NB4 (cell line): ENCODE results near the gene ADGRG7.

Source experiments
- MAX ChIP-seq: IDR thresholded peaks from 2 replicates; pipeline ENCODE4 v1.6.1; 2011; ENCODE audit warnings: low read depth, low read length
- MYC ChIP-seq: IDR thresholded peaks from 2 replicates; pipeline ENCODE4 v1.6.1; 2011; ENCODE audit warnings: low read depth, low read length
- POLR2A ChIP-seq: IDR thresholded peaks from 2 replicates; pipeline ENCODE4 v1.6.1; 2011; ENCODE audit warnings: mild to moderate bottlenecking; ENCODE audit not compliant: insufficient read length; ENCODE audit errors: extremely low read depth
- TF ChIP-seq, protein P1 (sequence below): IDR thresholded peaks from one replicate; pipeline ENCODE4 v1.5.1; 2012; ENCODE audit warnings: low read depth, low read length

- TF ChIP-seq, protein P1, sequence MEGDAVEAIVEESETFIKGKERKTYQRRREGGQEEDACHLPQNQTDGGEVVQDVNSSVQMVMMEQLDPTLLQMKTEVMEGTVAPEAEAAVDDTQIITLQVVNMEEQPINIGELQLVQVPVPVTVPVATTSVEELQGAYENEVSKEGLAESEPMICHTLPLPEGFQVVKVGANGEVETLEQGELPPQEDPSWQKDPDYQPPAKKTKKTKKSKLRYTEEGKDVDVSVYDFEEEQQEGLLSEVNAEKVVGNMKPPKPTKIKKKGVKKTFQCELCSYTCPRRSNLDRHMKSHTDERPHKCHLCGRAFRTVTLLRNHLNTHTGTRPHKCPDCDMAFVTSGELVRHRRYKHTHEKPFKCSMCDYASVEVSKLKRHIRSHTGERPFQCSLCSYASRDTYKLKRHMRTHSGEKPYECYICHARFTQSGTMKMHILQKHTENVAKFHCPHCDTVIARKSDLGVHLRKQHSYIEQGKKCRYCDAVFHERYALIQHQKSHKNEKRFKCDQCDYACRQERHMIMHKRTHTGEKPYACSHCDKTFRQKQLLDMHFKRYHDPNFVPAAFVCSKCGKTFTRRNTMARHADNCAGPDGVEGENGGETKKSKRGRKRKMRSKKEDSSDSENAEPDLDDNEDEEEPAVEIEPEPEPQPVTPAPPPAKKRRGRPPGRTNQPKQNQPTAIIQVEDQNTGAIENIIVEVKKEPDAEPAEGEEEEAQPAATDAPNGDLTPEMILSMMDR: no peak
- TF ChIP-seq MAX: no peak
- no peak for TF ChIP-seq POLR2A
- no peak for TF ChIP-seq MYC
These were observed 111.0 kb downstream of the ADGRG7 start for GRCh38 chr3:100720426-100720825.
